Measurements from ENCODE around the gene CENPE.

DNA sequence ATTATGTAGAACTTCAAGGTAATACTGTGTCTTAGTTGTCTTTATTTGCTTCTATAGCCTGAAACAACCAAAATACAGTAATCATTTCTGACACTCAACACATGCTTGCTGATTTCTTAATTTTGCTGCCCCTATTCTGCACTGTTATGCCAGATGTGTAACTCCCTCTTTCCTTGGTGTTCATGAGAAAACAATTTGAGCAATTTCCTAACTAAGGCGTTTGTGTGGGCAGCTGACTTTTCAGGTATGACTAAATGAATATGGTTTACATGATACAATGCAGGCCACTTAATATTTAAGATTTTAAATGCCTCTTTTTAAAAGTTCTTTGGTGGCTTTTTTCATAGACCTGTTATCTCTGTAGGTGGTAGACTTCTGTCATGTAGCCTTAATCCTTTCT lies 46.1 kb upstream of the CENPE start:
- TF ChIP-seq, protein P1, sequence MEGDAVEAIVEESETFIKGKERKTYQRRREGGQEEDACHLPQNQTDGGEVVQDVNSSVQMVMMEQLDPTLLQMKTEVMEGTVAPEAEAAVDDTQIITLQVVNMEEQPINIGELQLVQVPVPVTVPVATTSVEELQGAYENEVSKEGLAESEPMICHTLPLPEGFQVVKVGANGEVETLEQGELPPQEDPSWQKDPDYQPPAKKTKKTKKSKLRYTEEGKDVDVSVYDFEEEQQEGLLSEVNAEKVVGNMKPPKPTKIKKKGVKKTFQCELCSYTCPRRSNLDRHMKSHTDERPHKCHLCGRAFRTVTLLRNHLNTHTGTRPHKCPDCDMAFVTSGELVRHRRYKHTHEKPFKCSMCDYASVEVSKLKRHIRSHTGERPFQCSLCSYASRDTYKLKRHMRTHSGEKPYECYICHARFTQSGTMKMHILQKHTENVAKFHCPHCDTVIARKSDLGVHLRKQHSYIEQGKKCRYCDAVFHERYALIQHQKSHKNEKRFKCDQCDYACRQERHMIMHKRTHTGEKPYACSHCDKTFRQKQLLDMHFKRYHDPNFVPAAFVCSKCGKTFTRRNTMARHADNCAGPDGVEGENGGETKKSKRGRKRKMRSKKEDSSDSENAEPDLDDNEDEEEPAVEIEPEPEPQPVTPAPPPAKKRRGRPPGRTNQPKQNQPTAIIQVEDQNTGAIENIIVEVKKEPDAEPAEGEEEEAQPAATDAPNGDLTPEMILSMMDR (IDR thresholded peaks at IDR 0.05; ENCODE audit: extremely low read depth in 1 of 2, insufficient read depth in 1 of 2, low read depth in 1 of 2, low read length in 2 of 2): no peak
- TF ChIP-seq, protein P2, sequence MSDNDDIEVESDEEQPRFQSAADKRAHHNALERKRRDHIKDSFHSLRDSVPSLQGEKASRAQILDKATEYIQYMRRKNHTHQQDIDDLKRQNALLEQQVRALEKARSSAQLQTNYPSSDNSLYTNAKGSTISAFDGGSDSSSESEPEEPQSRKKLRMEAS (IDR thresholded peaks at IDR 0.05; ENCODE audit: insufficient read depth, insufficient read length): no peak
- TF ChIP-seq POLR2A (IDR thresholded peaks at IDR 0.05; ENCODE audit: low read depth, low read length): no peak

Data from endothelial cell of umbilical vein (primary cell).